Tibial artery (tissue), 4 donors: ENCODE data around the gene STAM.

Experiments
- DNase-seq, 2 donors: peaks; one replicate each; pipeline ENCODE4 v3.0.0-alpha.2; 2019
- H3K27ac ChIP-seq, 2 donors: fragments of 200-600 bp; sonication (generic) in 1 of 2; 1 replicate in 1 of 2; 2 replicates in 1 of 2; pipeline ENCODE4 v1.5.1; 2018 to 2019; ENCODE audit warnings: mild to moderate bottlenecking in 1 of 2
- H3K27me3 ChIP-seq, 2 donors: fragments of 200-600 bp; sonication (generic) in 1 of 2; one replicate each; pipeline versions ENCODE4 v1.5.1 to v1.6.0; 2016 to 2019
- H3K36me3 ChIP-seq, 3 donors: fragments of 200-600 bp; sonication (generic) in 2 of 3; one replicate each; pipeline ENCODE4 v1.5.1; 2016 to 2019; ENCODE audit warnings: mild to moderate bottlenecking in 2 of 3
- H3K4me1 ChIP-seq, 4 donors: fragments of 200-600 bp; sonication (generic) in 2 of 4; 1 replicate in 3 of 4; 2 replicates in 1 of 4; pipeline ENCODE4 v1.5.1; 2016 to 2019
- H3K4me3 ChIP-seq, 2 donors: fragments of 200-600 bp; sonication (generic) in 1 of 2; 1 replicate in 1 of 2; 2 replicates in 1 of 2; pipeline ENCODE4 v1.5.1; 2018 to 2019; ENCODE audit warnings: mild to moderate bottlenecking in 2 of 2
- H3K9me3 ChIP-seq, 3 donors: fragments of 200-600 bp; sonication (generic) in 1 of 3; one replicate each; pipeline ENCODE4 v1.5.1; 2016 to 2019
- CTCF ChIP-seq, 2 experiments: fragments of 200-600 bp in 1 of 2; fragments of 450-650 bp in 1 of 2; IDR thresholded peaks; one replicate each; pipeline ENCODE4 v1.5.1; 2017 to 2019; ENCODE audit warnings: antibody characterized with exemption in 2 of 2, mild to moderate bottlenecking in 1 of 2, moderate library complexity in 1 of 2
- intact Hi-C: fragments of 100-400 bp; cut with DNase I; formaldehyde crosslinking; loops from one replicate; pipeline ENCODE4 v1.15.0; 2023; ENCODE audit warnings: low total_unique reads

STAM gene

GRCh38 chr10:17744341-17744861, 100.5 kb downstream of the STAM start:
- intact Hi-C loops: no loop called here
- no peak for DNase-seq
- TF ChIP-seq CTCF (IDR thresholded peaks at IDR 0.05): no peak
- Histone ChIP-seq H3K4me3 (no peak overlapping the region), H3K36me3 (no peaks in the 10 kb centered on the region), H3K27me3 (no peaks in the 10 kb centered on the region), H3K4me1 (peaks cover 0 to 9% (median 3%) of the 10 kb centered on the region in 4 donors), H3K9me3 (no peaks in the 10 kb centered on the region), H3K27ac (no peak overlapping the region)

DNA sequence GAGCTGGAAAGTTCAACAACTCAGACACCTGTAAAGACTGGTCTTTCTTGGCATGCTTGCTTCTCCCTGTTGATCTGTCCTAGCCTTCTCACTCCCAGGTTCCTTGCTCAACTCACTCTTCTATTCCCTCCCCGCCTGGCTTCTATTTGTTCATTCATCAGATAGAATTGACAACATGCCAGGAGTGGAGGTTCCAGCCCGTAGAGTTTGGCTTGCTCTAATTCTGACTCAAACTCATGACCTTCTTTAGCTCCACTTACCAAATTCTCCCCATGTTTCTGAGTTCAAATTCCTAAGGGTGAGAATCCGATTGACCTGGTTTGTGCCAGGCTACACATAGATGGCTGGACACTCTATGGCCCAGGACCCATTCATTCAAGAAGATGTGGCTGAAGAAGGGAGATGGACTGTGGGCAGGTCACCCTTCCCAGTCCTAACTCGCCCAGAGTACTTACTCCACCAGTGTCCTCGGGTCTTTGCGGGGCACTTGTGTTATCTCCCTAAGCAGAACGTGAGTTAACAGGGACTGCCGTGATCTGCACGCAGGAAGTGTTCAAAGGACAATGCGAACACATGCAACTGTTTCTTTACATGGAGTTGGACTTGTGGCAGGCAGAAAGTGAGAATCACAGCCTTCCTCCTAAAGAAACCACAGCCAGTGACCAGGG, 104.1 kb downstream of the STAM start:
- H3K4me1 ChIP-seq: peaks cover 0 to 3% (median 1%) of the 10 kb centered on the region in 4 donors
- no peak for TF ChIP-seq CTCF (IDR thresholded peaks at IDR 0.05)
- no peaks in the 10 kb centered on the region for H3K9me3 ChIP-seq
- no peak overlapping the region for H3K4me3 ChIP-seq
- intact Hi-C loops: no loop called here
- DNase-seq: no peak
- no peaks in the 10 kb centered on the region for H3K36me3 ChIP-seq
- H3K27me3 ChIP-seq: no peaks in the 10 kb centered on the region
- no peak overlapping the region for H3K27ac ChIP-seq

DNA sequence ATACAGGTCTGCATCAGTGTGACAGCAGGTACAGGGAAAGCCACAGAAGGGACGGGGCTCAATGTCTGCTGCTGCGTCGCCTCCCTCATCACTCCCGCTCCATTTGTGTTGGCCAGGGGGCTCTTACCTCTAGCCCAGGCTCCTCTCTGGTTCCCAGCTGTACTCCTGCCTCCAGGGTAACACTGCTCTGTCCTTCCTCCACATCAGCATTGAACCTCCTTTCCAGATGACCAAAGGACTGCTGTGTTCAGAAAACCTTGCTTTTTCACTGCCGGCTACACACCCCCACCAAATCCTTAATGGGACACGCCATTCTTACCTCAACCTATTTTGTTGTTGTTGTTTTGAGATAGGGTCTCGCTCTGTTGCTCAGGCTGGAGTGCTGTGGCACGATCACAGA, 105.9 kb downstream of the STAM start:
- Histone ChIP-seq H3K27me3 (no peaks in the 10 kb centered on the region), H3K4me1 (no peaks in the 10 kb centered on the region), H3K27ac (no peak overlapping the region), H3K9me3 (no peaks in the 10 kb centered on the region), H3K4me3 (no peak overlapping the region), H3K36me3 (no peaks in the 10 kb centered on the region)
- TF ChIP-seq CTCF (IDR thresholded peaks at IDR 0.05): no peak
- DNase-seq: no peak
- intact Hi-C loops: no loop called here

- TF ChIP-seq CTCF (IDR thresholded peaks at IDR 0.05): no peak
- H3K4me3 ChIP-seq: no peak within 1 kb of the TSS
- no peak within 1 kb of the TSS for H3K27ac ChIP-seq
- H3K36me3 ChIP-seq: no peaks in the 10 kb centered on the region
- no peaks in the 10 kb centered on the region for H3K9me3 ChIP-seq
- DNase-seq: no peak
- no peaks in the 10 kb centered on the region for H3K27me3 ChIP-seq
- intact Hi-C loops: no loop called here
- no peaks in the 10 kb centered on the region for H3K4me1 ChIP-seq
Observed at GRCh38 chr10:17751781-17752445, 108.0 kb downstream of the STAM start, which contains the start of gene TMEM236. Gene TMEM236 (plus strand): TSS chr10:17752201. CDS start chr10:17752296, 95 bp downstream.

DNA sequence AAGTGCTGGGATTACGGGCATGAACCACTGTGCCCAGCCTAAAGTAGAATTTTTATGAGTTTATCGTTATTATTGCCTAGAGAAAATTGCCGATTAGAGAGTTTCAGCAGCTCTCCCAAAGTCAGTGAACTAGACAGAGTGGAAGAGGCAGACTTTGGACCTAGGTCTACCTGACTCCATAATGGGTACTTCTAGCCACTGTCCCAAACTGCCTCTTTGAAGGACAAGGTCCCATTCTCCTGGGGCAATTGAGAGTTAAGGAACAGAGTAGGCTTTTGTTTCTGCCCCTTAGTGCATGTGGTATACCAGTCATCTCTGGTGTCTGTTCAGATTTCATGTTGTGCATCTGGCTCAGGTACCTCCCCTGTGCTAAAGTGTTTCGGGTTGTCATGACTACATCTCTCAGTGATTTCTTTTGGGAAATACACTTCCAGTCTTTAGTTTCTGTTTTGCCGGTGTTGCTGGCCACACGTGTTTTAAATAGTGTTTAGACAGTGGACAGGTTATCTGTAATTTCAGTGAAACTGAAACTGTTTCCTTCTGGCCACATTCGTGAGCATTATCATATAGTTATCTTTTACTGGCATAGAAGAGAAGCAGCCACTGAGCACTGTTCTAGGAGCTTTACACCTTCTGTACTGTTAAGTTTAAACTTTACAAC, 112.7 kb downstream of the STAM start:
- Histone ChIP-seq H3K4me3 (no peak overlapping the region), H3K36me3 (no peaks in the 10 kb centered on the region), H3K27ac (no peak overlapping the region), H3K27me3 (no peaks in the 10 kb centered on the region), H3K4me1 (no peaks in the 10 kb centered on the region), H3K9me3 (no peaks in the 10 kb centered on the region)
- intact Hi-C loops: no loop called here
- no peak for DNase-seq
- no peak for TF ChIP-seq CTCF (IDR thresholded peaks at IDR 0.05)
